HCT116 (cell line): ENCODE results near the gene EID2. TPM values are rescaled to one million over a fixed set of nuclear protein-coding genes. Genes with fewer than 3 reads are reported as not detected.

ENCODE experiments used
- ATAC-seq: fragments of 200-7000 bp; cut with Tn5 transposase; 2 replicates; pipeline ENCODE4 v1.9.1; 2020; ENCODE audit warnings: mild to moderate bottlenecking, moderate library complexity
- BruUV-seq: library from RNA; stranded (reverse); fragments of 400-500 nt; replicated peaks from 2 replicates; lab custom pipeline; 2021; lab: Mats Ljungman, UMichigan
- CTCF ChIA-PET: fragments of 300-600 bp; sonication (Branson Sonifier 250); formaldehyde crosslinking; loops from one replicate; lab custom pipeline; 2021; ENCODE audit warnings: antibody characterized with exemption; lab: Charles Lee
- POLR2A ChIA-PET: fragments of 300-600, 350-600 bp; sonication (Branson Sonifier 250); formaldehyde crosslinking; loops from one replicate; lab custom pipeline; 2021; ENCODE audit warnings: antibody characterized with exemption; lab: Charles Lee
- RAD21 ChIA-PET, 2 experiments: fragments of 300-600 bp; sonication (Branson Sonifier 250); formaldehyde crosslinking; loops; one replicate each; lab custom pipeline; 2023; ENCODE audit warnings: low total read pairs in 2 of 2; ENCODE audit not compliant: uncharacterized antibody in 2 of 2, unreplicated experiment in 2 of 2, low non-redundant PET in 1 of 2; lab: Charles Lee
- DNase-seq: peaks from one replicate; pipeline ENCODE4 v3.0.0-alpha.2; 2010; ENCODE audit warnings: low read depth, low spot score
- H2AFZ ChIP-seq: fragments of 200-600 bp; shearing (Covaris generic), sonication (generic); 2 replicates; pipeline ENCODE4 v1.6.1; 2017; ENCODE audit warnings: low read depth, mixed run types, mixed read lengths, antibody characterized with exemption, low read length; ENCODE audit not compliant: poor library complexity, severe bottlenecking
- H3K27ac ChIP-seq: 2 replicates; pipeline ENCODE4 v1.5.1; 2012; ENCODE audit warnings: low read depth, low read length
- H3K27me3 ChIP-seq: fragments of 200-600 bp; sonication (generic); 2 replicates; pipeline ENCODE4 v1.6.1; 2016; ENCODE audit warnings: mixed run types, low read length, mixed read lengths; ENCODE audit not compliant: insufficient read depth
- H3K36me3 ChIP-seq, 2 experiments: fragments of 200-500 bp in 1 of 2; fragments of 200-600 bp in 1 of 2; sonication (Bioruptor generic) in 1 of 2; sonication (generic) in 1 of 2; 2 replicates each; pipeline versions ENCODE4 v1.5.1 to v1.6.1; 2014 to 2016; ENCODE audit warnings: low read length in 2 of 2, inconsistent platforms in 1 of 2, mixed read lengths in 1 of 2, mixed run types in 1 of 2; ENCODE audit not compliant: insufficient read depth in 2 of 2, control insufficient read depth in 1 of 2
- H3K4me1 ChIP-seq, 2 experiments: fragments of 200-600 bp in 1 of 2; sonication (generic) in 1 of 2; 2 replicates each; pipeline versions ENCODE4 v1.5.1 to v1.6.1; 2012 to 2017; ENCODE audit warnings: low read length in 2 of 2, inconsistent platforms in 1 of 2, mild to moderate bottlenecking in 1 of 2, mixed read lengths in 1 of 2, mixed run types in 1 of 2, moderate library complexity in 1 of 2; ENCODE audit not compliant: insufficient read depth in 2 of 2, control insufficient read depth in 1 of 2
- H3K4me2 ChIP-seq: fragments of 200-600 bp; sonication (generic); 2 replicates; pipeline ENCODE4 v1.6.1; 2017; ENCODE audit warnings: mixed run types, low read length, mixed read lengths
- H3K4me3 ChIP-seq, 2 experiments: fragments of 200-600 bp in 1 of 2; sonication (generic) in 1 of 2; replicated peaks in 1 of 2; 2 replicates each; pipeline ENCODE4 v1.5.1; 2011 to 2016; ENCODE audit warnings: low read length in 2 of 2, control low read depth in 1 of 2, low read depth in 1 of 2, mild to moderate bottlenecking in 1 of 2, mixed read lengths in 1 of 2, mixed run types in 1 of 2
- H3K79me2 ChIP-seq: fragments of 200-600 bp; sonication (generic); 2 replicates; pipeline ENCODE4 v1.6.1; 2017; ENCODE audit warnings: mild to moderate bottlenecking, mixed run types, low read length, moderate library complexity, mixed read lengths; ENCODE audit not compliant: insufficient read depth
- H3K9ac ChIP-seq: fragments of 200-600 bp; sonication (generic); 2 replicates; pipeline ENCODE4 v1.6.1; 2016; ENCODE audit warnings: low read length, mixed read lengths
- H3K9me2 ChIP-seq: fragments of 200-600 bp; sonication (generic), shearing (Covaris generic); 2 replicates; pipeline ENCODE4 v1.6.1; 2017; ENCODE audit warnings: mixed run types, mild to moderate bottlenecking, moderate library complexity; ENCODE audit not compliant: insufficient read depth
- H3K9me3 ChIP-seq, 2 experiments: fragments of 200-500 bp in 1 of 2; fragments of 200-600 bp in 1 of 2; sonication (Bioruptor generic) in 1 of 2; sonication (generic) in 1 of 2; 2 replicates each; pipeline ENCODE4 v1.6.1; 2014 to 2017; ENCODE audit warnings: low read length in 2 of 2, mixed read lengths in 2 of 2, inconsistent platforms in 1 of 2, low read depth in 1 of 2, mild to moderate bottlenecking in 1 of 2, mixed run types in 1 of 2, moderate library complexity in 1 of 2; ENCODE audit not compliant: control insufficient read depth in 1 of 2, insufficient read depth in 1 of 2
- H4K20me1 ChIP-seq: fragments of 200-600 bp; sonication (generic), shearing (Covaris generic); 2 replicates; pipeline ENCODE4 v1.6.1; 2017; ENCODE audit warnings: mixed run types, mild to moderate bottlenecking, moderate library complexity; ENCODE audit not compliant: insufficient read depth
- EGR1 ChIP-seq: IDR thresholded peaks from 2 replicates; pipeline ENCODE4 v1.6.1; 2012; ENCODE audit warnings: low read depth
- EZH2 ChIP-seq: fragments of 200-600 bp; sonication (generic); IDR thresholded peaks from 2 replicates; pipeline ENCODE4 v1.6.1; 2017; ENCODE audit warnings: antibody characterized with exemption, mixed run types
- RAD21 ChIP-seq: IDR thresholded peaks from 2 replicates; pipeline ENCODE4 v1.6.1; 2012; ENCODE audit warnings: low read depth, mild to moderate bottlenecking
- SIN3A ChIP-seq: IDR thresholded peaks from 2 replicates; pipeline ENCODE4 v1.6.1; 2012; ENCODE audit warnings: low read depth
- TCF7L2 ChIP-seq: IDR thresholded peaks from 2 replicates; pipeline ENCODE4 v1.7.0; 2011; ENCODE audit warnings: borderline replicate concordance, inconsistent platforms; ENCODE audit not compliant: insufficient read depth, insufficient read length; ENCODE audit errors: extremely low read depth
- ZNF274 ChIP-seq: fragments of 200-500 bp; sonication (Bioruptor generic); IDR thresholded peaks from 2 replicates; pipeline ENCODE4 v1.6.1; 2014; ENCODE audit warnings: mild to moderate bottlenecking, low read depth, low read length, inconsistent platforms
- intact Hi-C: fragments of 100-400 bp; cut with micrococcal nuclease; formaldehyde crosslinking; loops from 2 replicates; pipeline ENCODE4 v1.10.0; 2022
- total RNA-seq: library from RNA; stranded (reverse); gene quantifications from one replicate; pipeline ENCODE4 v1.2.1, GENCODE V29; 2021; ENCODE audit not compliant: unreplicated experiment
- TF ChIP-seq, protein P1 (sequence below), 3 experiments: fragments of 200-600 bp in 1 of 3; sonication (generic) in 1 of 3; IDR thresholded peaks in 2 of 3; conservative IDR thresholded peaks in 1 of 3; 2 replicates each; pipeline ENCODE4 v1.5.1; 2012 to 2017; ENCODE audit warnings: low read depth in 2 of 3, low read length in 2 of 3, antibody characterized with exemption in 1 of 3, borderline replicate concordance in 1 of 3, control low read depth in 1 of 3, mild to moderate bottlenecking in 1 of 3, mixed read lengths in 1 of 3, mixed run types in 1 of 3, moderate library complexity in 1 of 3; ENCODE audit not compliant: insufficient read depth in 1 of 3
- TF ChIP-seq, protein P2 (sequence below): IDR thresholded peaks from 2 replicates; pipeline ENCODE4 v1.6.1; 2012

The EID2 gene
- total RNA-seq, 1 experiment from 2014 or later, result 11.7 TPM

GRCh38 chr19:39508629-39509028 is 31.3 kb downstream of the EID2 start:
- BruUV-seq, result no TSS peak
- Histone ChIP-seq H3K36me3 (no peaks in the 10 kb centered on the region), H3K79me2 (no peaks in the 10 kb centered on the region), H3K4me3 (no peak overlapping the region), H3K4me2 (no peak overlapping the region), H3K27ac (no peak overlapping the region), H3K9me2 (no peaks in the 10 kb centered on the region), H2AFZ (no peak overlapping the region), H3K4me1 (no peaks in the 10 kb centered on the region), H3K27me3 (no peaks in the 10 kb centered on the region), H4K20me1 (no peaks in the 10 kb centered on the region), H3K9me3 (no peaks in the 10 kb centered on the region), H3K9ac (no peak overlapping the region)
- ATAC-seq (no peak), DNase-seq (no peak)
- CTCF ChIA-PET, result no interaction called here
- TF ChIP-seq SIN3A (no peak), TCF7L2 (no peak), EZH2 (no peak), RAD21 (no peak), ZNF274 (no peak), EGR1 (no peak)
- TF ChIP-seq, protein P1, sequence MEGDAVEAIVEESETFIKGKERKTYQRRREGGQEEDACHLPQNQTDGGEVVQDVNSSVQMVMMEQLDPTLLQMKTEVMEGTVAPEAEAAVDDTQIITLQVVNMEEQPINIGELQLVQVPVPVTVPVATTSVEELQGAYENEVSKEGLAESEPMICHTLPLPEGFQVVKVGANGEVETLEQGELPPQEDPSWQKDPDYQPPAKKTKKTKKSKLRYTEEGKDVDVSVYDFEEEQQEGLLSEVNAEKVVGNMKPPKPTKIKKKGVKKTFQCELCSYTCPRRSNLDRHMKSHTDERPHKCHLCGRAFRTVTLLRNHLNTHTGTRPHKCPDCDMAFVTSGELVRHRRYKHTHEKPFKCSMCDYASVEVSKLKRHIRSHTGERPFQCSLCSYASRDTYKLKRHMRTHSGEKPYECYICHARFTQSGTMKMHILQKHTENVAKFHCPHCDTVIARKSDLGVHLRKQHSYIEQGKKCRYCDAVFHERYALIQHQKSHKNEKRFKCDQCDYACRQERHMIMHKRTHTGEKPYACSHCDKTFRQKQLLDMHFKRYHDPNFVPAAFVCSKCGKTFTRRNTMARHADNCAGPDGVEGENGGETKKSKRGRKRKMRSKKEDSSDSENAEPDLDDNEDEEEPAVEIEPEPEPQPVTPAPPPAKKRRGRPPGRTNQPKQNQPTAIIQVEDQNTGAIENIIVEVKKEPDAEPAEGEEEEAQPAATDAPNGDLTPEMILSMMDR (IDR thresholded peaks at IDR 0.05 in 2 of 3, conservative IDR thresholded peaks at IDR 0.05 in 1 of 3; ENCODE audit: borderline replicate concordance in 1 of 3, insufficient read depth in 1 of 3, low read depth in 2 of 3, low read length in 2 of 3), result no peak
- TF ChIP-seq, protein P2, sequence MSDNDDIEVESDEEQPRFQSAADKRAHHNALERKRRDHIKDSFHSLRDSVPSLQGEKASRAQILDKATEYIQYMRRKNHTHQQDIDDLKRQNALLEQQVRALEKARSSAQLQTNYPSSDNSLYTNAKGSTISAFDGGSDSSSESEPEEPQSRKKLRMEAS, result no peak
- POLR2A ChIA-PET, result no interaction called here
- intact Hi-C loops, result no loop called here
- RAD21 ChIA-PET, result no interaction called here
